PC-9 (cell line): ENCODE results near the gene NOS1AP. TPM values are rescaled to one million over a fixed set of nuclear protein-coding genes. Genes with fewer than 3 reads are reported as not detected.
A peak's percentile ranks its signal among the peaks of the same experiment; 100 is the strongest.

Experiments used
- BruUV-seq: library from RNA; stranded (reverse); fragments of 400-500 nt; replicated peaks from 2 replicates; lab custom pipeline; 2021; lab: Mats Ljungman, UMichigan
- CTCF ChIA-PET: fragments of 300-600 bp; sonication (Branson Sonifier 250); formaldehyde crosslinking; loops from one replicate; lab custom pipeline; 2022; ENCODE audit warnings: antibody characterized with exemption; lab: Charles Lee
- POLR2A ChIA-PET: fragments of 300-600 bp; sonication (Branson Sonifier 250); formaldehyde crosslinking; loops from one replicate; lab custom pipeline; 2022; ENCODE audit warnings: antibody characterized with exemption; ENCODE audit not compliant: unreplicated experiment; lab: Charles Lee
- DNase-seq, 2 experiments: peaks; one replicate each; pipeline versions ENCODE4 v3.0.0 to v3.0.0-alpha.2; 2015 to 2022; ENCODE audit warnings: mixed read lengths in 1 of 2
- H2AFZ ChIP-seq: fragments of 200-600 bp; sonication (generic); 2 replicates; pipeline ENCODE4 v1.8.1; 2017; ENCODE audit warnings: antibody characterized with exemption
- H3F3A ChIP-seq: fragments of 200-600 bp; sonication (generic); 2 replicates; pipeline ENCODE4 v1.8.1; 2017; ENCODE audit warnings: antibody characterized with exemption, mild to moderate bottlenecking, low read depth; ENCODE audit not compliant: insufficient read depth
- H3K27ac ChIP-seq: fragments of 200-600 bp; sonication (generic); 2 replicates; pipeline ENCODE4 v1.6.1; 2016; ENCODE audit warnings: mixed run types
- H3K27me3 ChIP-seq: fragments of 200-600 bp; sonication (generic); 2 replicates; pipeline ENCODE4 v1.6.1; 2016; ENCODE audit warnings: low read depth, mixed run types; ENCODE audit not compliant: insufficient read depth
- H3K36me3 ChIP-seq: fragments of 200-600 bp; sonication (generic); 2 replicates; pipeline ENCODE4 v1.6.1; 2016; ENCODE audit warnings: low read depth, mixed run types
- H3K4me1 ChIP-seq: fragments of 200-600 bp; sonication (generic); replicated peaks from 2 replicates; pipeline ENCODE4 v1.6.1; 2016; ENCODE audit warnings: mixed run types; ENCODE audit not compliant: insufficient read depth
- H3K4me2 ChIP-seq: fragments of 200-600 bp; sonication (generic); 2 replicates; pipeline ENCODE4 v1.6.1; 2017; ENCODE audit warnings: mixed run types
- H3K4me3 ChIP-seq: fragments of 200-600 bp; sonication (generic); 2 replicates; pipeline ENCODE4 v1.6.1; 2016; ENCODE audit warnings: mixed run types
- H3K79me2 ChIP-seq: fragments of 200-600 bp; sonication (generic); 2 replicates; pipeline ENCODE4 v1.6.1; 2017; ENCODE audit warnings: low read depth, mixed run types
- H3K9me2 ChIP-seq: fragments of 200-600 bp; sonication (generic); 2 replicates; pipeline ENCODE4 v1.8.1; 2017; ENCODE audit warnings: mild to moderate bottlenecking; ENCODE audit not compliant: insufficient read depth
- H3K9me3 ChIP-seq: fragments of 200-600 bp; sonication (generic); 2 replicates; pipeline ENCODE4 v1.8.1; 2016; ENCODE audit warnings: low read depth; ENCODE audit not compliant: insufficient read depth
- H4K20me1 ChIP-seq: fragments of 200-600 bp; sonication (generic); 2 replicates; pipeline ENCODE4 v1.8.1; 2017; ENCODE audit not compliant: insufficient read depth
- EZH2 ChIP-seq: fragments of 200-600 bp; sonication (generic); IDR thresholded peaks from 2 replicates; pipeline ENCODE4 v1.8.0; 2017; ENCODE audit warnings: antibody characterized with exemption, low read depth
- intact Hi-C: fragments of 100-400 bp; cut with micrococcal nuclease; formaldehyde crosslinking; loops from one replicate; pipeline ENCODE4 v1.10.0; 2022; ENCODE audit not compliant: unreplicated experiment
- total RNA-seq: library from RNA; stranded (reverse); gene quantifications from 2 replicates; pipeline ENCODE4 v1.2.3, GENCODE V29; 2021
- TF ChIP-seq, protein P1 (sequence below): fragments of 200-600 bp; sonication (generic); conservative IDR thresholded peaks from 2 replicates; pipeline ENCODE4 v1.6.1; 2017; ENCODE audit warnings: mixed run types, antibody characterized with exemption, mild to moderate bottlenecking, moderate library complexity

The NOS1AP gene
- total RNA-seq, 1 experiment from 2014 or later = 9.9 TPM

DNA sequence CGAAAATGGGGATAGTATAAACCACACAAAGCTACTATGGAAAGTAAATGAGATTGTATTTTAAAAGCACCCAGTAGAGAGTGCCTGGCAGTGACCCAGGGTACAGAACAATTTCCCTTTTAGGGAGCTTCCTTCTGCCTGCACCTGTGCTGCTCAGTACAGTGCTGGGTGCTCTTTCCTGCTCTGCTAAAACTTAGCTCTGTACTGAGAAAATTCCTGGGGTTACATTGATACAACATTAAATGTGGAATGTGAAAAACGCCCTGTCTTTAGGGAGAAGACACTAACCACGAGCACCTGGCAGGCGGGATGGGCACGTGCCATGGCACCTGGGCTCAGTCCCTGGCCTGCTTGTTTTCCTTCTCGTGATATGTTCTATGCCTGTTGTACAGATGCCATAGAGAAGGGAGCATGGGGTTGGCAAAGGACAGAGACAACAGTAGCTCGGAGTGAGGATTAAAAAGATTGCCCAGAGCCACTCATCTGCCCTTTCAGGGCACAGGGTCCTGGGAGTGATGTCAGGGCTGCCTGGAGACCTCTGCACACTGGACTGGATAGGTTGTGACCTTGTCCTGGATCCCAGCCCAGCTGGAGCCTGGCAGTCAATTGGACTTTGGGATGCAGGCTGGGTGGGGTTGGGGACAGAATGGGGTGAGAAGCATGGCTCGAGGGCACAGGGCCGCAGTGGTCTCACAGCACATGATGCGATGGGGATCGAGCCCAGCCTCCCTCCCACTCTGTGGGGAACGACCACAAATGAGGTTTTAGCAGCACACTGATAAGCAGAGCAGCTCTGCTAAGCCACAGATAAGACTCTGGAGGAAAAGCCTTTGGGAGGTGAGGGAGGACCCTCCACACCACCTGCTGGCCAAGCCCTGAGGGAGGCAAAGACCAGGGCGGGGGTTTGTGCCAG, 302.9 kb downstream of the NOS1AP start:
- H3K9me2 ChIP-seq = no peaks in the 10 kb centered on the region
- H3K4me3 ChIP-seq = no peak overlapping the region
- H2AFZ ChIP-seq = no peak overlapping the region
- CTCF ChIA-PET = interaction anchor here (0.7 to 1.3 kb wide), 4 partner anchors 15 to 317 kb away, joined by 4 read pairs; no protein-coding TSS in a partner anchor
- H4K20me1 ChIP-seq = peaks cover 11% of the 10 kb centered on the region; the same call in 1 of the 2 replicates
- H3K27me3 ChIP-seq = no peaks in the 10 kb centered on the region
- H3K9me3 ChIP-seq = no peaks in the 10 kb centered on the region
- H3K79me2 ChIP-seq = no peaks in the 10 kb centered on the region
- intact Hi-C loops = loop anchor here (1.0 to 5.0 kb wide), 2 partner anchors 25 to 235 kb away; no protein-coding TSS in a partner anchor
- POLR2A ChIA-PET = interaction anchor here (0.5 to 1.1 kb wide), 4 partner anchors 23 to 323 kb away, joined by 3 to 12 read pairs (median 4); no protein-coding TSS in a partner anchor
- BruUV-seq = no TSS peak
- peak overlapping the region; percentile 54 for H3K27ac ChIP-seq
- DNase-seq = peak in 1 of 2 experiments; percentile 67
- no peak for TF ChIP-seq EZH2
- TF ChIP-seq, protein P1, sequence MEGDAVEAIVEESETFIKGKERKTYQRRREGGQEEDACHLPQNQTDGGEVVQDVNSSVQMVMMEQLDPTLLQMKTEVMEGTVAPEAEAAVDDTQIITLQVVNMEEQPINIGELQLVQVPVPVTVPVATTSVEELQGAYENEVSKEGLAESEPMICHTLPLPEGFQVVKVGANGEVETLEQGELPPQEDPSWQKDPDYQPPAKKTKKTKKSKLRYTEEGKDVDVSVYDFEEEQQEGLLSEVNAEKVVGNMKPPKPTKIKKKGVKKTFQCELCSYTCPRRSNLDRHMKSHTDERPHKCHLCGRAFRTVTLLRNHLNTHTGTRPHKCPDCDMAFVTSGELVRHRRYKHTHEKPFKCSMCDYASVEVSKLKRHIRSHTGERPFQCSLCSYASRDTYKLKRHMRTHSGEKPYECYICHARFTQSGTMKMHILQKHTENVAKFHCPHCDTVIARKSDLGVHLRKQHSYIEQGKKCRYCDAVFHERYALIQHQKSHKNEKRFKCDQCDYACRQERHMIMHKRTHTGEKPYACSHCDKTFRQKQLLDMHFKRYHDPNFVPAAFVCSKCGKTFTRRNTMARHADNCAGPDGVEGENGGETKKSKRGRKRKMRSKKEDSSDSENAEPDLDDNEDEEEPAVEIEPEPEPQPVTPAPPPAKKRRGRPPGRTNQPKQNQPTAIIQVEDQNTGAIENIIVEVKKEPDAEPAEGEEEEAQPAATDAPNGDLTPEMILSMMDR = no peak
- H3K36me3 ChIP-seq = peaks cover 4% of the 10 kb centered on the region; the same call in 1 of the 2 replicates
- no peak overlapping the region for H3K4me2 ChIP-seq
- peaks cover 12% of the 10 kb centered on the region; the same call in 1 of the 2 replicates for H3F3A ChIP-seq
- peaks cover 28% of the 10 kb centered on the region for H3K4me1 ChIP-seq

DNA sequence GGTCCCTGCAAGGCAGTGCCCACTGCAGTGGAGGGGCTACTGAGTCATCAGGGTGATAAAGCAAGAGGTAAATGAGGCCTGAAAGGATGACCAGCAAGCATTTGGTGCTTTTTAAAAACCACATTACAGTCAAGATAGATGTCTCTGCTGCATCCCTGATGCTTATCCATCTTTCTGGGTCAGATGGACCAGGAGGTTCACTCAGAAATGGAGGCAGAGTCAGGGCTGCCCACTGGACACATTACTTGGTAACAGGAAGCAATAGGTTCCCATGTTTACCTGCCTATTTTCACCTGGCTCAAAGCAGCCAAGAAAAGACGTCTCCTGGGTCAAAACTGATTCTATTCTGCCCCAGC, 303.6 kb downstream of the NOS1AP start:
- intact Hi-C loops = loop anchor here (5.0 kb wide), 1 partner anchor 236 kb away; no protein-coding TSS in a partner anchor
- Histone ChIP-seq H3K9me3 (no peaks in the 10 kb centered on the region), H3K4me3 (no peak overlapping the region), H3K27ac (peak overlapping the region; percentile 20; the same call in 1 of the 2 replicates), H4K20me1 (peaks cover 11% of the 10 kb centered on the region; the same call in 1 of the 2 replicates), H3K4me1 (peaks cover 28% of the 10 kb centered on the region), H3K36me3 (peaks cover 4% of the 10 kb centered on the region; the same call in 1 of the 2 replicates), H3K79me2 (no peaks in the 10 kb centered on the region), H3K27me3 (no peaks in the 10 kb centered on the region), H3K9me2 (no peaks in the 10 kb centered on the region), H3F3A (peaks cover 12% of the 10 kb centered on the region; the same call in 1 of the 2 replicates), H3K4me2 (peak overlapping the region; percentile 26; the same call in 1 of the 2 replicates), H2AFZ (no peak overlapping the region)
- TF ChIP-seq, protein P1 = no peak
- DNase-seq = no peak
- CTCF ChIA-PET = no interaction called here
- BruUV-seq = no TSS peak
- POLR2A ChIA-PET = interaction anchor here (0.6 kb wide), 1 partner anchor 47 kb away, joined by 3 read pairs; no protein-coding TSS in a partner anchor

DNA sequence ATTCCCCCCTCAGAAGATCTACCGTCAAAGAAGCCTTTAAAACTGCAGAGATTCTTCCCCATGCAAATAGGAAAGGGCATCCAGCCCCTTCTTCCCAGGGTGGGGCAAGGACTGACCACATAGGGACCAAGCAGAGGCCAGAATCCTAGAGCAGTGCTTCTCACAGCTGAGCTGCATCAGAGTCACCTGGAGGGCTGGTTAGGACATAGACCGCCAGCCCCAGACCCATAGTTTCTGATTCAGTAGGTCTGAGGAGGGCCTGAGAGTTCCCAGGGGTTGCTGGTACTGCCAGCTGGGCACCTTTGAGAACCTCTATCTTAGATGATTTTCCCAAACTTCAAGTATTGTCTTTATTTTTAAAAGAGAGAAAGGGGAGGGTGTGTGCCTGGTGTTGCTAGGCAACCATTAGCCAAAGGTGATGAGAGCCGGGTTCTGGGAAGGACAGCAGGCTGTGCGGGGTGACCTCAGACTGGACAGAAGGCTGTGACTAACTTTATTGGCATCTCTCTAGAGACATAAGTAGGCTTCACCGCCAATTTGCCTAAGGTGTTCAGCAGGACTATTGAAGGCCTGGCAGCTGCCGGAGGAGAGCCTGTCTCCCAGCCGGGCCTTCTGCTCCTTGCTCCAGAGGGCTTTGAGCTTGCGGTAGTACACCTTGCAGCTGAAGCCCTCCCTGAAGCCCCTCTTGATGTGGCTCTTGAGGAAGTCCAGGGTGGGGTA, 304.2 kb downstream of the NOS1AP start:
- Histone ChIP-seq H3K27ac (peak overlapping the region; percentile 20; the same call in 1 of the 2 replicates), H3K4me2 (peak overlapping the region; percentile 32; the same call in 1 of the 2 replicates), H3F3A (peaks cover 12% of the 10 kb centered on the region; the same call in 1 of the 2 replicates), H3K9me3 (no peaks in the 10 kb centered on the region), H3K4me1 (peaks cover 28% of the 10 kb centered on the region), H2AFZ (no peak overlapping the region), H3K36me3 (peaks cover 4% of the 10 kb centered on the region; the same call in 1 of the 2 replicates), H4K20me1 (peaks cover 11% of the 10 kb centered on the region; the same call in 1 of the 2 replicates), H3K27me3 (no peaks in the 10 kb centered on the region), H3K9me2 (no peaks in the 10 kb centered on the region), H3K4me3 (no peak overlapping the region), H3K79me2 (no peaks in the 10 kb centered on the region)
- intact Hi-C loops = loop anchor here (5.0 kb wide), 1 partner anchor 236 kb away; no protein-coding TSS in a partner anchor
- TF ChIP-seq EZH2 = no peak
- ChIA-PET POLR2A (interaction anchor here (0.6 kb wide), 1 partner anchor 614 kb away, joined by 3 read pairs; no protein-coding TSS in a partner anchor), CTCF (no interaction called here)
- no TSS peak for BruUV-seq
- DNase-seq = peak; percentile 87 to 94
